ENCODE measurements around the gene KLHL24. TPM values are rescaled to one million over a fixed set of nuclear protein-coding genes. Genes with fewer than 3 reads are reported as not detected.

KLHL24 gene
- total and polyA plus RNA-seq, 2 experiments from 2014 or later, result 8.2 to 51.0 TPM

- H3K36me3 Mint-ChIP-seq (ENCODE audit: low read depth), result peaks cover 6% of the 10 kb centered on the region
- no peak for ATAC-seq
- Histone ChIP-seq H3K36me3 (ENCODE audit: insufficient read depth) (no peaks in the 10 kb centered on the region), H3K4me3 (peak overlapping the region; percentile 84), H3K4me2 (peak overlapping the region; percentile 85), H3K79me2 (replicated peaks; ENCODE audit: insufficient read depth) (peaks cover 42% of the 10 kb centered on the region), H3K9me2 (ENCODE audit: insufficient read depth) (0 out of 2 replicates have a peak, but pooled peaks cover 3% of the 10 kb centered on the region), H2AFZ (peak overlapping the region; percentile 91; the same call in 1 of the 2 replicates), H3F3A (replicated peaks; ENCODE audit: low read depth) (no peaks in the 10 kb centered on the region), H4K20me1 (replicated peaks; ENCODE audit: insufficient read depth) (peaks cover 9% of the 10 kb centered on the region), H3K4me1 (ENCODE audit: insufficient read depth) (peaks cover 25% of the 10 kb centered on the region; the same call in 1 of the 2 replicates), H3K27me3 (ENCODE audit: insufficient read depth) (no peaks in the 10 kb centered on the region), H3K27ac (ENCODE audit: low read depth) (no peak overlapping the region)
- H3K9me3 Mint-ChIP-seq, result no peaks in the 10 kb centered on the region; the same call in 2 of the 3 replicates
- TF ChIP-seq CTCF (conservative IDR thresholded peaks at IDR 0.05; ENCODE audit: low read depth in 2 of 2) (no peak), REST (IDR thresholded peaks at IDR 0.05; ENCODE audit: unreplicated experiment) (no peak), EZH2phosphoT487 (IDR thresholded peaks at IDR 0.05; ENCODE audit: unreplicated experiment) (no peak), JUNB (IDR thresholded peaks at IDR 0.05; ENCODE audit: unreplicated experiment) (no peak), ZNF331 (CRISPR knock-in tag; IDR thresholded peaks at IDR 0.05; ENCODE audit: low read depth) (no peak), STAT1 (IDR thresholded peaks at IDR 0.05; ENCODE audit: unreplicated experiment) (no peak), ZNF114 (CRISPR knock-in tag; IDR thresholded peaks at IDR 0.05) (no peak), EZH2 (IDR thresholded peaks at IDR 0.05; ENCODE audit: low read depth, unreplicated experiment) (no peak), ZNF462 (CRISPR knock-in tag; IDR thresholded peaks at IDR 0.05) (no peak), CREB1 (CRISPR knock-in tag; IDR thresholded peaks at IDR 0.05; ENCODE audit: low read depth) (no peak)
- peaks cover 29% of the 10 kb centered on the region for H3K4me1 Mint-ChIP-seq
- peaks cover 4% of the 10 kb centered on the region for H3K27me3 Mint-ChIP-seq (ENCODE audit: insufficient read depth, low read depth, poor library complexity)
- no peak for DNase-seq (ENCODE audit: low spot score)
- peak overlapping the region; percentile 64 for H3K4me3 Mint-ChIP-seq
- H3K27ac Mint-ChIP-seq, result no peak overlapping the region
Measured at GRCh38 chr3:183697123-183697609, 61.7 kb downstream of the KLHL24 start.
